ENCODE measurements around the gene GPD1L.

The GPD1L gene

DNA sequence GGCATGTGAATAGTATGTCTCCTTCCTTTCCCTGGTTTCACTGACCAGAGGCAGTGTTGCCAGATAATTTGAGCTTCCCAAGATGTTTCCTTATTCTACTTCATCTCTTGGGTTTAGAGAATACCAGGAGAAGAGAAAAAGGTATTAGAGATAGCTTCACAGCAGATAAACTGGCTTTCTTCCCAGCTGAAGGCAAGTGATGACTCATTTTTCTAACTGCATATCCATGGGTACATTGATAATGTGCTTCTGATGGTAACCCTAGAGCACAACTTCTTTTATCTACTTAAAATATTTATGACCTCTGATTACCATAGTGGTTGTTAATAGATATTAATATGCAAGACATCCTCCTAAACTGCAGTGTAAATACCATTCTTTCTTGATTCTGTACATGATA, 97.4 kb downstream of the GPD1L start:
- H3K4me3 ChIP-seq (replicated peaks in 1 of 2; ENCODE audit: low read depth in 2 of 2, low read length in 2 of 2), result no peak overlapping the region
- peak; percentile 27 to 32 for DNase-seq (ENCODE audit: low read depth in 2 of 2)
- TF ChIP-seq, protein P1, sequence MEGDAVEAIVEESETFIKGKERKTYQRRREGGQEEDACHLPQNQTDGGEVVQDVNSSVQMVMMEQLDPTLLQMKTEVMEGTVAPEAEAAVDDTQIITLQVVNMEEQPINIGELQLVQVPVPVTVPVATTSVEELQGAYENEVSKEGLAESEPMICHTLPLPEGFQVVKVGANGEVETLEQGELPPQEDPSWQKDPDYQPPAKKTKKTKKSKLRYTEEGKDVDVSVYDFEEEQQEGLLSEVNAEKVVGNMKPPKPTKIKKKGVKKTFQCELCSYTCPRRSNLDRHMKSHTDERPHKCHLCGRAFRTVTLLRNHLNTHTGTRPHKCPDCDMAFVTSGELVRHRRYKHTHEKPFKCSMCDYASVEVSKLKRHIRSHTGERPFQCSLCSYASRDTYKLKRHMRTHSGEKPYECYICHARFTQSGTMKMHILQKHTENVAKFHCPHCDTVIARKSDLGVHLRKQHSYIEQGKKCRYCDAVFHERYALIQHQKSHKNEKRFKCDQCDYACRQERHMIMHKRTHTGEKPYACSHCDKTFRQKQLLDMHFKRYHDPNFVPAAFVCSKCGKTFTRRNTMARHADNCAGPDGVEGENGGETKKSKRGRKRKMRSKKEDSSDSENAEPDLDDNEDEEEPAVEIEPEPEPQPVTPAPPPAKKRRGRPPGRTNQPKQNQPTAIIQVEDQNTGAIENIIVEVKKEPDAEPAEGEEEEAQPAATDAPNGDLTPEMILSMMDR (IDR thresholded peaks at IDR 0.05; ENCODE audit: low read depth, low read length), result no peak

DNA sequence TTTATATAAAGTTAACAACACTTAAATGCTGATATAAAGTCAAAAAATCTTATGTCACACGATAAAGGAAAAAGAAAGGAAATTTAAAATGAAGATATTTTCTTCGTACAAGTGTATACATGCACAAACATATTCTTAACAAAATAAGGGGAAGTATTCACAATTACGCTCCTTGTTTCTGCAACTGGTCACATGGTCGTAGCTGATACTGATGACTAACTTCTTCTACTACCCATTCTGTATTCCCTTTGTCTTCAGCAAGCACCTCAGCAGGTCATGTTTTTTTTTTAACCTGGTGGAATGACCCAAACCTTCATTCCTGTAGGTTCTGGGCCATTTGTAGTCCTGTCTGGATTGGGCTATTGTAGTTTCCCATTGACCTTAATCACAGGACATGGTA, 102.0 kb downstream of the GPD1L start:
- no peak for DNase-seq (ENCODE audit: low read depth in 2 of 2)
- H3K4me3 ChIP-seq (replicated peaks in 1 of 2; ENCODE audit: low read depth in 2 of 2, low read length in 2 of 2), result no peak overlapping the region
- TF ChIP-seq, protein P1 (IDR thresholded peaks at IDR 0.05; ENCODE audit: low read depth, low read length), result no peak

DNA sequence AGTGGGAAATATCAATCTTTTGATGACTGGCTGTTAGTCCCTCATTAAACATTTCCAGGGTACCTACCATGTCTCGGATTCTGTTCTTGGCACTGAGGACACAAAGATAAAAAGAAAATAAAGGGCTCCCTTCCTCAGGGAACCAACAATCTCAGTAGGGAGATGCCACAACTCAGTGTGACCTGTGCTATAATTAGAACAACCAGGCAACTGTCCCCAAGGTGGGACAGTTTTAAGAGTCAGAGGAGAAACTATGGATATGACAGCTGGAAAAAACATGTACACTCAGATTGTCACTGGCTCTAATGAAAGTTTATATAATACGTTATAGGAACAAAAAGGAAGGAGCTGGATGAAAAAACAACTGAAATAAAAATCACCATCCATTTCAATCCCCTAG, 108.8 kb downstream of the GPD1L start:
- no peak overlapping the region for H3K4me3 ChIP-seq (replicated peaks in 1 of 2; ENCODE audit: low read depth in 2 of 2, low read length in 2 of 2)
- no peak for DNase-seq (ENCODE audit: low read depth in 2 of 2)
- TF ChIP-seq, protein P1 (IDR thresholded peaks at IDR 0.05; ENCODE audit: low read depth, low read length), result no peak

DNA sequence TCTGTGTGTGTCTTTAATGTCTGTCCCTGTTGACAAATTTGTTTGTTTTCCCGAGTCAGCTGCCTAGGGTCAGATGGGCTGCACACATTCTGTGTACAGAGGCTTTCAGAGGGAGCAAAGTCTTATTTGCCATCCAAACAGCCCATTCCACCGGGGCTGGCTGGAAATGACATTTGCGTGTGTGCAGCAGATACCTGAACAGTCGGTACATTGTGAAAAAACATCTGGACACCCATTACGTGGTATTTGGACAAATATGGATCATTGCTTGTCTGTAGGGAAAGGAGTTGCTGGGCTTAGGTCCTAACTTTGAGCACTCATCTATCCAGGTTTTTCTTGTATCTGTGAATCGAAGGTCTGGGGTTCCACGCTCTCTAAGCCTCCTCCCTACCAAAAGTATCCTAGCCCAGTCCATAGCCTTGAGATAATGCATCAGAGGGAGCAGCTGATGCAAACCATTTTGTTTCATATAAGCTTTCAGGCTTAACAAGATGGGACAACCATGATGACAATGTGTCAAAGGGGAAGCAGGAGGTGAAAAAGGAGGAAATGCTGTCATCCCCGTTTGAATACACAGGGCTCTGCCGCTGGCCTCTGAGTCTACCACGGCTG, 109.9 kb downstream of the GPD1L start:
- TF ChIP-seq, protein P1 (IDR thresholded peaks at IDR 0.05; ENCODE audit: low read depth, low read length), result no peak
- DNase-seq (ENCODE audit: low read depth in 2 of 2), result no peak
- no peak overlapping the region for H3K4me3 ChIP-seq (replicated peaks in 1 of 2; ENCODE audit: low read depth in 2 of 2, low read length in 2 of 2)

DNA sequence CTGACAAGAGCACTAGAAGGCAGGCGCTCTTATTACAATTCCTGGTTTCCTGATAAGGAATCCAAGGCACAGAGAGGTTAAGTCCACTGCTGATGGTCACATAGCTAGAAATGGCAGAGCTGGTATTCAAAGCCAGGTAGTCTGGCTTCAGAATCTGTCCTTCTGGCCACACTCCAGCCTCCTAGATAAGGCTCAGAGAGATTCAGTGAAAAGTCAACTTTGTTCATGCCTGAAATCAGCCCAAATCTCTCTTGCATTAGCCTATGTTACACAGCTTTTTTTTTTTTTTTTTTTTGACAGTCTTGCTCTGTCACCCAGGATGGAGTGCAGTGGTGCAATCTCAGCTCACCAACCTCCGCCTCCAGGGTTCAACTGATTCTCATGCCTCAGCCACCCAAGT, 110.9 kb downstream of the GPD1L start:
- TF ChIP-seq, protein P1 (IDR thresholded peaks at IDR 0.05; ENCODE audit: low read depth, low read length), result no peak
- DNase-seq (ENCODE audit: low read depth in 2 of 2), result no peak

More for the DNA sequence above, 110.9 kb downstream of the GPD1L start:
- no peak overlapping the region for H3K4me3 ChIP-seq (replicated peaks in 1 of 2; ENCODE audit: low read depth in 2 of 2, low read length in 2 of 2)

Data from cardiac fibroblast (primary cell).